HepG2 (cell line): ENCODE data around the gene MAGED1. TPM values are rescaled to one million over a fixed set of nuclear protein-coding genes. Genes with fewer than 3 reads are reported as not detected.

Source experiments
- BRD4 ChIP-seq: sonication (generic); formaldehyde crosslinking; IDR thresholded peaks from 2 replicates; pipeline ENCODE4 v1.4.0; 2020; ENCODE audit warnings: missing genetic modification reagents
- DMAP1 ChIP-seq: IDR thresholded peaks from 2 replicates; pipeline ENCODE4 v1.6.1; 2016
- DPF2 ChIP-seq: sonication (generic); formaldehyde crosslinking; IDR thresholded peaks from 2 replicates; pipeline ENCODE4 v1.4.0; 2020; ENCODE audit warnings: mild to moderate bottlenecking, low read depth, missing genetic modification reagents, borderline replicate concordance
- FOXA3 ChIP-seq: IDR thresholded peaks from 2 replicates; pipeline ENCODE4 v1.6.1; 2016; ENCODE audit warnings: missing genetic modification reagents, missing compliant biosample characterization
- HES4 ChIP-seq: sonication (generic); formaldehyde crosslinking; IDR thresholded peaks from 2 replicates; pipeline ENCODE4 v1.9.0; 2021; ENCODE audit warnings: mild to moderate bottlenecking, missing genetic modification reagents, borderline replicate concordance
- NONO ChIP-seq, 2 experiments: fragments of 450-650 bp in 1 of 2; sonication (generic) in 1 of 2; formaldehyde crosslinking in 1 of 2; IDR thresholded peaks in 1 of 2; conservative IDR thresholded peaks in 1 of 2; 2 replicates each; pipeline versions ENCODE4 v1.6.1 to v1.8.0; 2017 to 2022; ENCODE audit warnings: mild to moderate bottlenecking in 1 of 2, missing genetic modification reagents in 1 of 2, moderate library complexity in 1 of 2
- ZNF367 ChIP-seq: sonication (generic); formaldehyde crosslinking; IDR thresholded peaks from 2 replicates; pipeline ENCODE4 v1.4.0; 2020; ENCODE audit warnings: missing genetic modification reagents, borderline replicate concordance
- ZNF446 ChIP-seq: sonication (generic); formaldehyde crosslinking; IDR thresholded peaks from 2 replicates; pipeline ENCODE4 v1.5.0; 2020; ENCODE audit warnings: mild to moderate bottlenecking, missing genetic modification reagents
- ZNF550 ChIP-seq: sonication (generic); formaldehyde crosslinking; IDR thresholded peaks from 2 replicates; pipeline ENCODE4 v1.4.0; 2020; ENCODE audit warnings: mild to moderate bottlenecking, missing genetic modification reagents, borderline replicate concordance
- ZNF557 ChIP-seq: sonication (generic); formaldehyde crosslinking; IDR thresholded peaks from 2 replicates; pipeline ENCODE4 v1.4.0; 2020; ENCODE audit warnings: missing genetic modification reagents
- ZNF558 ChIP-seq: sonication (generic); formaldehyde crosslinking; IDR thresholded peaks from 2 replicates; pipeline ENCODE4 v1.9.0; 2022; ENCODE audit warnings: mild to moderate bottlenecking, missing genetic modification reagents, borderline replicate concordance
- ZNF564 ChIP-seq: sonication (generic); formaldehyde crosslinking; IDR thresholded peaks from 2 replicates; pipeline ENCODE4 v1.8.1; 2023; ENCODE audit warnings: mild to moderate bottlenecking, missing genetic modification reagents
- ZNF709 ChIP-seq: sonication (generic); formaldehyde crosslinking; IDR thresholded peaks from 2 replicates; pipeline ENCODE4 v1.5.0; 2020; ENCODE audit warnings: mild to moderate bottlenecking, missing genetic modification reagents
- polyA plus RNA-seq, 8 experiments: library from polyadenylated mRNA; depleted of rRNA in 3 of 8; stranded (reverse) in 7 of 8; unstranded in 1 of 8; fragments of >200 nt; fragmentation: Illumina TruSeq in 4 of 8; extraction: Trizol in 4 of 8; gene quantifications; 2 replicates each; pipeline versions ENCODE4 v1.2.1 to v1.2.3, GENCODE V29; 2011 to 2016; ENCODE audit warnings: low read depth in 4 of 8, missing spikeins in 1 of 8, mixed read lengths in 1 of 8; ENCODE audit not compliant: insufficient read depth in 1 of 8
- total RNA-seq, 5 experiments: library from RNA; depleted of rRNA; stranded (reverse); fragments of >200 nt; fragmentation: Illumina TruSeq; extraction: Trizol; gene quantifications; 2 replicates each; pipeline ENCODE4 v1.2.3, GENCODE V29; 2016; ENCODE audit warnings: low read depth in 1 of 5
- TF ChIP-seq, protein P1 (sequence below): sonication (generic); formaldehyde crosslinking; conservative IDR thresholded peaks from 2 replicates; pipeline ENCODE4 v1.4.0; 2020; ENCODE audit warnings: mild to moderate bottlenecking, missing genetic modification reagents, moderate library complexity
- TF ChIP-seq, protein P2 (sequence below): sonication (generic); formaldehyde crosslinking; IDR thresholded peaks from 2 replicates; pipeline ENCODE4 v1.5.0; 2020; ENCODE audit warnings: mild to moderate bottlenecking, missing genetic modification reagents, borderline replicate concordance
- TF ChIP-seq, protein P3 (sequence below): sonication (generic); formaldehyde crosslinking; conservative IDR thresholded peaks from 2 replicates; pipeline ENCODE4 v1.8.0; 2022; ENCODE audit warnings: missing genetic modification reagents
- TF ChIP-seq, protein P4 (sequence below): sonication (generic); formaldehyde crosslinking; IDR thresholded peaks from 2 replicates; pipeline ENCODE4 v1.4.0; 2020; ENCODE audit warnings: missing genetic modification reagents

Gene MAGED1
- total and polyA plus RNA-seq, 2 of the 13 experiments (the other 11 are each of a cell fraction or from before 2014, with no cell fraction given): 105 to 137 TPM

DNA sequence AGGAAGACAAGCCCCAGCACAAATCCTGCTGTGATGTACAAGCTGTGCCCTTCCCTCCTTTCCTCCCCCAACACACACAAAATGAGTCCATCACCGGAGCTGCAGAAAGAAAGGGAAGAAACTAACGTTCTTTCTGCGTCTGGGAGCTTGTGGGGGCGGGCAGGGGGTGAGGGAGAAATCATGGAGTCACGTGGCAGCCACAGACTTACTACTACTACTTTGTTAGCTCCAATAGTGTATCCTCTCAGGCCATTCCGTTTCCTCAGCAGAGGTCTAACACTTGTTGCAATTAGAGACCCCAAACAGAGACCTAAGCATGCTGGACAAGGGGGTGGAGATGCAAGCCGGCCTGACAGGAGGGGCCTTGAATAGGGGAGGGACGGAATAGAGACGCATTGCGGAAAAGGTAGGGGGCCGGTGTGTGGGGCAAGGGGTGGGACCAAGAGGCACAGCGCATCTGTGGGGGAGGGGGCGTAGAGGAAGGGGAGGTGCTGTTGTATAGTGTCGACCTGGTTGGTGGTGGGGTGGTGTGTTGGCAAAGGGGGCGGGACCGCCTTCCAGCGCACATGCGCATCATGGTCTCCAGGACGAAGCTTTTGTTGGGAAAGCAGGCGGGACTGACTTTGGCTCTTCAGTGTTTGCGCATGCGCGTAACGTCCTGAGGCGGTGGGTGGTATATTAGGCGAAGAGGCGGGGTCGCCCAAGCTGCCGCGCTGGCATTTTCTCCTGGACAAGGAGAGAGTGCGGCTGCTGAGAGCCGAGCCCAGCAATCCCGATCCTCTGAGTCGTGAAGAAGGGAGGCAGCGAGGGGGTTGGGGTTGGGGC is at the start of gene MAGED1 (continued):
- TF ChIP-seq, protein P1, sequence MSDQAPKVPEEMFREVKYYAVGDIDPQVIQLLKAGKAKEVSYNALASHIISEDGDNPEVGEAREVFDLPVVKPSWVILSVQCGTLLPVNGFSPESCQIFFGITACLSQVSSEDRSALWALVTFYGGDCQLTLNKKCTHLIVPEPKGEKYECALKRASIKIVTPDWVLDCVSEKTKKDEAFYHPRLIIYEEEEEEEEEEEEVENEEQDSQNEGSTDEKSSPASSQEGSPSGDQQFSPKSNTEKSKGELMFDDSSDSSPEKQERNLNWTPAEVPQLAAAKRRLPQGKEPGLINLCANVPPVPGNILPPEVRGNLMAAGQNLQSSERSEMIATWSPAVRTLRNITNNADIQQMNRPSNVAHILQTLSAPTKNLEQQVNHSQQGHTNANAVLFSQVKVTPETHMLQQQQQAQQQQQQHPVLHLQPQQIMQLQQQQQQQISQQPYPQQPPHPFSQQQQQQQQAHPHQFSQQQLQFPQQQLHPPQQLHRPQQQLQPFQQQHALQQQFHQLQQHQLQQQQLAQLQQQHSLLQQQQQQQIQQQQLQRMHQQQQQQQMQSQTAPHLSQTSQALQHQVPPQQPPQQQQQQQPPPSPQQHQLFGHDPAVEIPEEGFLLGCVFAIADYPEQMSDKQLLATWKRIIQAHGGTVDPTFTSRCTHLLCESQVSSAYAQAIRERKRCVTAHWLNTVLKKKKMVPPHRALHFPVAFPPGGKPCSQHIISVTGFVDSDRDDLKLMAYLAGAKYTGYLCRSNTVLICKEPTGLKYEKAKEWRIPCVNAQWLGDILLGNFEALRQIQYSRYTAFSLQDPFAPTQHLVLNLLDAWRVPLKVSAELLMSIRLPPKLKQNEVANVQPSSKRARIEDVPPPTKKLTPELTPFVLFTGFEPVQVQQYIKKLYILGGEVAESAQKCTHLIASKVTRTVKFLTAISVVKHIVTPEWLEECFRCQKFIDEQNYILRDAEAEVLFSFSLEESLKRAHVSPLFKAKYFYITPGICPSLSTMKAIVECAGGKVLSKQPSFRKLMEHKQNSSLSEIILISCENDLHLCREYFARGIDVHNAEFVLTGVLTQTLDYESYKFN (CRISPR knock-in tag): 0 out of 2 replicates have a peak, but pooled peaks have one; percentile 28
- TF ChIP-seq ZNF564 (CRISPR knock-in tag) (no peak), ZNF446 (CRISPR knock-in tag) (no peak), FOXA3 (CRISPR knock-in tag) (0 out of 2 replicates have a peak, but pooled peaks have one; percentile 7), ZNF558 (CRISPR knock-in tag) (no peak), ZNF367 (CRISPR knock-in tag) (no peak), ZNF550 (CRISPR knock-in tag) (no peak), DMAP1 (CRISPR knock-in tag) (peak; percentile 83), HES4 (no peak), ZNF709 (CRISPR knock-in tag) (no peak), DPF2 (CRISPR knock-in tag) (no peak), NONO (IDR thresholded peaks at IDR 0.05) (no peak), NONO (CRISPR knock-in tag; conservative IDR thresholded peaks at IDR 0.05) (0 out of 2 replicates have a peak, but pooled peaks have one; percentile 45), BRD4 (CRISPR knock-in tag) (no peak), ZNF557 (no peak)
- TF ChIP-seq, protein P2, sequence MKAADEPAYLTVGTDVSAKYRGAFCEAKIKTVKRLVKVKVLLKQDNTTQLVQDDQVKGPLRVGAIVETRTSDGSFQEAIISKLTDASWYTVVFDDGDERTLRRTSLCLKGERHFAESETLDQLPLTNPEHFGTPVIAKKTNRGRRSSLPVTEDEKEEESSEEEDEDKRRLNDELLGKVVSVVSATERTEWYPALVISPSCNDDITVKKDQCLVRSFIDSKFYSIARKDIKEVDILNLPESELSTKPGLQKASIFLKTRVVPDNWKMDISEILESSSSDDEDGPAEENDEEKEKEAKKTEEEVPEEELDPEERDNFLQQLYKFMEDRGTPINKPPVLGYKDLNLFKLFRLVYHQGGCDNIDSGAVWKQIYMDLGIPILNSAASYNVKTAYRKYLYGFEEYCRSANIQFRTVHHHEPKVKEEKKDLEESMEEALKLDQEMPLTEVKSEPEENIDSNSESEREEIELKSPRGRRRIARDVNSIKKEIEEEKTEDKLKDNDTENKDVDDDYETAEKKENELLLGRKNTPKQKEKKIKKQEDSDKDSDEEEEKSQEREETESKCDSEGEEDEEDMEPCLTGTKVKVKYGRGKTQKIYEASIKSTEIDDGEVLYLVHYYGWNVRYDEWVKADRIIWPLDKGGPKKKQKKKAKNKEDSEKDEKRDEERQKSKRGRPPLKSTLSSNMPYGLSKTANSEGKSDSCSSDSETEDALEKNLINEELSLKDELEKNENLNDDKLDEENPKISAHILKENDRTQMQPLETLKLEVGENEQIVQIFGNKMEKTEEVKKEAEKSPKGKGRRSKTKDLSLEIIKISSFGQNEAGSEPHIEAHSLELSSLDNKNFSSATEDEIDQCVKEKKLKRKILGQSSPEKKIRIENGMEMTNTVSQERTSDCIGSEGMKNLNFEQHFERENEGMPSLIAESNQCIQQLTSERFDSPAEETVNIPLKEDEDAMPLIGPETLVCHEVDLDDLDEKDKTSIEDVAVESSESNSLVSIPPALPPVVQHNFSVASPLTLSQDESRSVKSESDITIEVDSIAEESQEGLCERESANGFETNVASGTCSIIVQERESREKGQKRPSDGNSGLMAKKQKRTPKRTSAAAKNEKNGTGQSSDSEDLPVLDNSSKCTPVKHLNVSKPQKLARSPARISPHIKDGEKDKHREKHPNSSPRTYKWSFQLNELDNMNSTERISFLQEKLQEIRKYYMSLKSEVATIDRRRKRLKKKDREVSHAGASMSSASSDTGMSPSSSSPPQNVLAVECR (CRISPR knock-in tag): 0 out of 2 replicates have a peak, but pooled peaks have one; percentile 10
- TF ChIP-seq, protein P3, sequence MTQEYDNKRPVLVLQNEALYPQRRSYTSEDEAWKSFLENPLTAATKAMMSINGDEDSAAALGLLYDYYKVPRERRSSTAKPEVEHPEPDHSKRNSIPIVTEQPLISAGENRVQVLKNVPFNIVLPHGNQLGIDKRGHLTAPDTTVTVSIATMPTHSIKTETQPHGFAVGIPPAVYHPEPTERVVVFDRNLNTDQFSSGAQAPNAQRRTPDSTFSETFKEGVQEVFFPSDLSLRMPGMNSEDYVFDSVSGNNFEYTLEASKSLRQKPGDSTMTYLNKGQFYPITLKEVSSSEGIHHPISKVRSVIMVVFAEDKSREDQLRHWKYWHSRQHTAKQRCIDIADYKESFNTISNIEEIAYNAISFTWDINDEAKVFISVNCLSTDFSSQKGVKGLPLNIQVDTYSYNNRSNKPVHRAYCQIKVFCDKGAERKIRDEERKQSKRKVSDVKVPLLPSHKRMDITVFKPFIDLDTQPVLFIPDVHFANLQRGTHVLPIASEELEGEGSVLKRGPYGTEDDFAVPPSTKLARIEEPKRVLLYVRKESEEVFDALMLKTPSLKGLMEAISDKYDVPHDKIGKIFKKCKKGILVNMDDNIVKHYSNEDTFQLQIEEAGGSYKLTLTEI (CRISPR knock-in tag): no peak
- TF ChIP-seq, protein P4, sequence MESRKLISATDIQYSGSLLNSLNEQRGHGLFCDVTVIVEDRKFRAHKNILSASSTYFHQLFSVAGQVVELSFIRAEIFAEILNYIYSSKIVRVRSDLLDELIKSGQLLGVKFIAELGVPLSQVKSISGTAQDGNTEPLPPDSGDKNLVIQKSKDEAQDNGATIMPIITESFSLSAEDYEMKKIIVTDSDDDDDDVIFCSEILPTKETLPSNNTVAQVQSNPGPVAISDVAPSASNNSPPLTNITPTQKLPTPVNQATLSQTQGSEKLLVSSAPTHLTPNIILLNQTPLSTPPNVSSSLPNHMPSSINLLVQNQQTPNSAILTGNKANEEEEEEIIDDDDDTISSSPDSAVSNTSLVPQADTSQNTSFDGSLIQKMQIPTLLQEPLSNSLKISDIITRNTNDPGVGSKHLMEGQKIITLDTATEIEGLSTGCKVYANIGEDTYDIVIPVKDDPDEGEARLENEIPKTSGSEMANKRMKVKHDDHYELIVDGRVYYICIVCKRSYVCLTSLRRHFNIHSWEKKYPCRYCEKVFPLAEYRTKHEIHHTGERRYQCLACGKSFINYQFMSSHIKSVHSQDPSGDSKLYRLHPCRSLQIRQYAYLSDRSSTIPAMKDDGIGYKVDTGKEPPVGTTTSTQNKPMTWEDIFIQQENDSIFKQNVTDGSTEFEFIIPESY: no peak
